ENCODE results near the gene SEC16A. TPM values are rescaled to one million over a fixed set of nuclear protein-coding genes. Genes with fewer than 3 reads are reported as not detected.

The SEC16A gene
- total RNA-seq, 1 experiment from 2014 or later = 56.4 TPM

DNA sequence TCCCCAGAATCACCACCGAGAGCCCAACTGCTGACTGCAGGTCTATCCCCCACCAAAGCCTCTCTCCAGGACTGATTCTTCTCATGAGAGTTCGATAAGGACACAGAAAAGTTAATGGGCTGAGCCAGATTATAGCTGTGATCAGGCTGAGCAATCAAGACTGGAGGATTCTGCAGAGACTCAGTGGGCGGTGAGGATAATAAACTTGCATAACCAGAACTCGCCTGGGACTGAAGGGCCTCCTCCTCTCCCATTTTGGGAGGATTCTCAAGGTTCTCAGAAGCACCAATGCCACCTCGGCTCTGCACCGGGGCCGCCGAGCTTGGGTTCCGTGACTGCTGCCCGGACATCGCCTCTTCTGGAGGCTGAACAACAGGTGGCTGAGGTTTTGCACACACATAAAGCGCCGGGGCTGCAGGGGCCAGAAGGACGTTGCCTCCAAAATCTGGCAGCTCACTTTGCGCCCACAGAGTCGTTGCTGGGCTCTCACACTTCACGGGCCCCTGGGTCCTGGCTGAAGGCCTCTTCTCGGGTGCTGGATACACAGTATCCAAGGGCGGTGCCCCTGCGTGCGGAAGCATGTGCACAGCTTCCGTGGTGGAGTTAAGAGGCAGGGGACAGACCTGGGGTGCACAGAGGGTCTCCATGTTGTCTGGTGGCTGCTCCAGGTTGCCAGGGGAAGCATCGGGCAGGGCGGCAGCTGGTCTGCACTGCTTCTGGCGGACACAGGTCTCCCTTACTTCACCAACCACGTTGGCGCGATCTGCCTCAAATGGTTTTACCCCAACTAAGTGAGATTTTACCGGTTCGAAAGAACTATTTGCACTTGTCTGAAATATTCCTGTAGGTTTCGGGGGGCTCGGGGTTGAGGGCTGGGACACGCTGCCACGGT is 7.6 kb downstream of the SEC16A start:
- peaks cover 37 to 81% (median 80%) of the 10 kb centered on the region in 3 experiments; a peak in 6 of 7 replicates for H3K36me3 Mint-ChIP-seq (ENCODE audit: insufficient read depth in 1 of 3, low read depth in 3 of 3)
- no peak overlapping the region for H3K4me3 Mint-ChIP-seq
- Histone ChIP-seq H4K5ac (ENCODE audit: insufficient read length, low read depth, low read length) (no peak overlapping the region), H4K8ac (replicated peaks; ENCODE audit: insufficient read length, low read depth, low read length) (no peak overlapping the region), H4K20me1 (ENCODE audit: control insufficient read depth, insufficient read depth, insufficient read length) (peaks cover 2% of the 10 kb centered on the region), H3K27ac (ENCODE audit: insufficient read length, low read depth, low read length) (no peak overlapping the region), H3K9me3 (ENCODE audit: control insufficient read depth, low read depth, low read length) (no peaks in the 10 kb centered on the region), H2AK5ac (ENCODE audit: insufficient read length, low read length) (no peak overlapping the region), H2AFZ (ENCODE audit: low read length) (no peak overlapping the region), H2BK5ac (ENCODE audit: insufficient read length, low read length) (no peak overlapping the region), H3K79me1 (ENCODE audit: insufficient read depth, low read depth, low read length, poor library complexity, severe bottlenecking) (peaks cover 26% of the 10 kb centered on the region), H4K91ac (ENCODE audit: insufficient read length, low read depth, low read length) (no peak overlapping the region), H2BK15ac (ENCODE audit: low read depth, low read length) (no peak overlapping the region), H3K27me3 (ENCODE audit: insufficient read depth, low read length) (no peaks in the 10 kb centered on the region), H3K23ac (ENCODE audit: insufficient read length, low read depth, low read length) (no peak overlapping the region), H3K14ac (ENCODE audit: insufficient read depth, low read length) (no peak overlapping the region), H2BK12ac (ENCODE audit: insufficient read length, low read depth, low read length) (no peak overlapping the region), H3K18ac (ENCODE audit: insufficient read length, low read depth, low read length) (no peak overlapping the region), H3K56ac (ENCODE audit: insufficient read length, low read depth, low read length) (no peak overlapping the region), H2BK20ac (ENCODE audit: low read depth, low read length, poor library complexity, severe bottlenecking) (no peak overlapping the region), H3K4ac (ENCODE audit: low read depth, low read length) (no peak overlapping the region), H2BK120ac (ENCODE audit: low read depth, low read length, poor library complexity, severe bottlenecking) (no peak overlapping the region), H3T11ph (ENCODE audit: low read length) (no peak overlapping the region), H3K4me1 (ENCODE audit: insufficient read depth, low read length) (no peaks in the 10 kb centered on the region), H3K4me2 (ENCODE audit: insufficient read depth, insufficient read length, low read length) (no peak overlapping the region), H3K79me2 (ENCODE audit: insufficient read depth, low read length) (peaks cover 39% of the 10 kb centered on the region), H3K23me2 (ENCODE audit: insufficient read length, low read depth, low read length, poor library complexity, severe bottlenecking) (no peaks in the 10 kb centered on the region), H3K9ac (ENCODE audit: extremely low read depth, insufficient read length, low read length) (no peak overlapping the region)
- H3K27me3 Mint-ChIP-seq (ENCODE audit: low read depth) = no peaks in the 10 kb centered on the region
- no peaks in the 10 kb centered on the region for H3K9me3 Mint-ChIP-seq
- TF ChIP-seq, protein P1, sequence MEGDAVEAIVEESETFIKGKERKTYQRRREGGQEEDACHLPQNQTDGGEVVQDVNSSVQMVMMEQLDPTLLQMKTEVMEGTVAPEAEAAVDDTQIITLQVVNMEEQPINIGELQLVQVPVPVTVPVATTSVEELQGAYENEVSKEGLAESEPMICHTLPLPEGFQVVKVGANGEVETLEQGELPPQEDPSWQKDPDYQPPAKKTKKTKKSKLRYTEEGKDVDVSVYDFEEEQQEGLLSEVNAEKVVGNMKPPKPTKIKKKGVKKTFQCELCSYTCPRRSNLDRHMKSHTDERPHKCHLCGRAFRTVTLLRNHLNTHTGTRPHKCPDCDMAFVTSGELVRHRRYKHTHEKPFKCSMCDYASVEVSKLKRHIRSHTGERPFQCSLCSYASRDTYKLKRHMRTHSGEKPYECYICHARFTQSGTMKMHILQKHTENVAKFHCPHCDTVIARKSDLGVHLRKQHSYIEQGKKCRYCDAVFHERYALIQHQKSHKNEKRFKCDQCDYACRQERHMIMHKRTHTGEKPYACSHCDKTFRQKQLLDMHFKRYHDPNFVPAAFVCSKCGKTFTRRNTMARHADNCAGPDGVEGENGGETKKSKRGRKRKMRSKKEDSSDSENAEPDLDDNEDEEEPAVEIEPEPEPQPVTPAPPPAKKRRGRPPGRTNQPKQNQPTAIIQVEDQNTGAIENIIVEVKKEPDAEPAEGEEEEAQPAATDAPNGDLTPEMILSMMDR (conservative IDR thresholded peaks at IDR 0.05) = no peak
- no CpG with 5 or more reads among the region's 34 CpGs for WGBS (ENCODE audit: extremely low coverage, insufficient read length, low lambda C conversion rate)
- no peak for DNase-seq
- H3K27ac Mint-ChIP-seq = peak overlapping the region in 1 of 3 experiments; percentile 49; a peak in 2 of 7 replicates
- no peaks in the 10 kb centered on the region for H3K4me1 Mint-ChIP-seq
